Effector CD8-positive, alpha-beta T cell (primary cell): ENCODE data around the gene AARS2.
"Not testable (repeated sequence)": the region's sequence is repeated elsewhere in the genome, so short reads cannot be mapped to it uniquely, and the experiment has no call there.

Experiments used
- DNase-seq: peaks from one replicate; lab custom pipeline; 2025; lab: John Stamatoyannopoulos, UW
- total RNA-seq, 4 experiments: gene quantifications; one replicate each; lab custom pipeline; 2026; lab: John Stamatoyannopoulos, UW

The AARS2 gene
- 58.1 to 93.7 (median 71.7) reads per million in 4 experiments for total RNA-seq

DNA sequence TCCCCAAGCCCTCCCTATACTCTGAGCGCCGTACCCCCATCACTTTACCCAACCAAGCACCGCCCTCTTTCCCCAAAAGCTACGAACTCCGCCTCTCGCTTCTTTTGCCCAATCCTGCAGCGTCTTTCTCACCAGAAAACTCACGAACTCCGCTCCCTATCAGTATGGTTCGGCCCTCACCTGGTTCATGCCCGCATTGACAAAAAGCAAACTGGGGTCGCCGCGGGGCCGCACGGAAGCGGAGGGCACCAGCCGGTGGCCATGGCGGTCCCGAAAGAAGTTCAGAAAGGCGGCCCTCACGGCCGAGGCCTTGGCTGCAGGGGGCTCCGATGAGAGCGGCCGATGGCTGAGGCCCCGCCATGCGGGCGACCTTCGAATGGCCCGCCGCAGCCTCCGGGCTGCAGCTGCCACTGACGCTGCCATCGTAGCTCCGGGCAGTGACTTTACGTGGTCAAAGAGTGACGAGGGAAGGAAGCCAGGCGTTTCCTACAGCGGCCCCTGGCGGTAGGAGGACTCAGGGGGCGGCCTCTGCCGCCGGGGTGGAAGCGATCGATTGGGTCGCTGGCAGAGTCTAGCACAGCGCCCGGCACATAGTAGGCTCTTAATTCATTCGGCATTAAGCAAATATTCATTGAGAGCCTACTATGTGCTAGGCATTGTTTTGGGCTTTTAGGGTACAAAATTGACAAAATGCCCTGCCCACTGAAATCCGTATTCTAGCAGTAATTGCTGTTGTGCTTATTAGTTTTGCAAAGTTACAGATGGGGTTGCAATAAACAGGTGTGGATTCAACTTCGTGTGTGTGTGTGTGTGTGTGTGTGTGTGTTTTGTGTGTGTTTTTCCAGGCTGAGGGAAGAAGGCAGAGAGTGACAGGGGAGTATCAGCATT is at the start of gene AARS2:
Gene AARS2 (minus strand): TSS at position 447 of the 888 bp plus-strand sequence. CDS start 24 bp downstream, at position 423.
- peak; percentile 85 for DNase-seq

GRCh38 chr6:44361947-44362346 is 48.8 kb upstream of the AARS2 start:
- no peak for DNase-seq

GRCh38 chr6:44359973-44360372 is 46.8 kb upstream of the AARS2 start:
- DNase-seq = no peak

DNA sequence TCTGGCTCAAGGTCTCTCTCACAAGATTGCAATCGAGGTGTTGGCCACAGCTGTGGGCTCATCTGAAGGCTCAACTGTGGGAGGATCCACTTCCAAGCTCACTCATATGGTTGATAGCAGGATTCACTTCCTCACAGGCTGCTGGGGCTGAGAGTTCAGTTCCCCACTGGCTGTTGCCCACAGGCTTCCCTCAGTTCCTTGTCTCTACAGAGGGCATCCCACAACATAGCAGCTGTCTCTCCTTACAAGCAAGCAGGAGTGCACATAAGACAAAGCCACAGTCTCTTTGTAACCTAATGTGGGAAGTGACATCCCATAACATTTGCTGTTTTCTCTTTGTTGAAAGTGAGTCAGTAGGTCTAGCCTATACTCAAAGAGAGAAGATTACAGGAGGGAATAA is 43.3 kb upstream of the AARS2 start:
- DNase-seq = no peak

GRCh38 chr6:44355640-44356039 is 42.5 kb upstream of the AARS2 start:
- no peak for DNase-seq

DNA sequence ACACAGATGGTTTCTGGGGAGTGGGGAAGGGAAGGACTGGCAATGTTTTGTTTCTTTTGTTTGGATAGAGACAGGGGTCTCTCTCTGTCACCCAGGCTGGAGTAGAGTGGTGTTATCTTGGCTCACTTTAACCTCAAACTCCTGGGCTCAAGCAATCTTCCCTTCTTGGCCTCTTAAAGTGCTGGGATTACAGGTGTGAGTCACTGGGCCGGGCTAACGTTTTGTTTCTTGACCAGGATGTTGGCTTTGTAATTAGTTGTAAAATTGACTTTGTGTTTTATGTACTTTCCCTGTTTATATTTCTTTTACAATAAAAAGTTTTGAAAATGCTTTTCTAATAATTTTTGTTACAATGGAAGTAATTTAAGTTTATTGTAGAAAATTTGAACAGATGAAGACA is 40.2 kb upstream of the AARS2 start:
- DNase-seq = no peak

- no peak for DNase-seq
Measured at GRCh38 chr6:44352259-44352658, 39.1 kb upstream of the AARS2 start.

DNA sequence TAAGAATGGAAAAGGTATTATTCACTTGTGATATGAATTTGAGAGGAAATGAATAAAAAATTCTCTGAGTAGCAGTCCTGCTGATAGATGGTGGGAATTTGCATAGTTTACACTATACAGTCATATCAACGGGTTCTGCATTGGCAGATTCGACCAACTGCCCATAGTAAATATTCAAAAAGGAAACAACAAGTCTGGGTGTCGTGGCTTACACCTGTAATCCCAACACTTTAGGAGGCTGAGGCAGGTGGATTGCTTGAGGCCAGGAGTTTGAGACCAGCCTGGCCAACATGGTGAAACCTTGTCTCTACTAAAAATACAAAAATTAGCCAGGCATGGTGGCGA is 37.5 kb upstream of the AARS2 start:
- DNase-seq = not testable (repeated sequence)

GRCh38 chr6:44349904-44350649 is 36.9 kb upstream of the AARS2 start:
- no peak for DNase-seq

GRCh38 chr6:44346818-44347217 is 33.7 kb upstream of the AARS2 start:
- not testable (repeated sequence) for DNase-seq

DNA sequence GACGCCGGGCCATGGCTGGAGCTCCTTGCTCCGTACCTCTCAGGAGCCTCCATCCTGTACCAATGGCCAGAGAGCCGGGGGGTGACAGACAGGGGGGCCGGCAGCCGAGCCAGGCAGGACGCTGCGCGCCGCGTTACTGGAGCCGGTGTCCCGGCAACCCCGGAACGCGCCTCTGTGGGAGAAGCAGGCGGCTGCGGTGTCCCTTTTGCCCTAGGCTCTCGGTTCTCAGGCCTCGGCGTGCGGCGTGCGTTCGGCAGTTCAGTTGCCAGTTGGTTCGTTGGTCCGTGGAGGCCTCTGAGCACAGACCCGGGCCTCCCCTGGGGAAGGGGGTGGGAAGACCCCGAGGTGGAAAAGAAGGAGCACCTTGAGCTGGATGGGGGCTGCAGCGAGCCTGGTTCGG is 29.3 kb upstream of the AARS2 start, which contains the start of gene SPATS1:
Gene SPATS1 (plus strand): TSS at position 162 of the 400 bp plus-strand sequence. CDS start 446 bp downstream, outside the sequence.
- DNase-seq = no peak

DNA sequence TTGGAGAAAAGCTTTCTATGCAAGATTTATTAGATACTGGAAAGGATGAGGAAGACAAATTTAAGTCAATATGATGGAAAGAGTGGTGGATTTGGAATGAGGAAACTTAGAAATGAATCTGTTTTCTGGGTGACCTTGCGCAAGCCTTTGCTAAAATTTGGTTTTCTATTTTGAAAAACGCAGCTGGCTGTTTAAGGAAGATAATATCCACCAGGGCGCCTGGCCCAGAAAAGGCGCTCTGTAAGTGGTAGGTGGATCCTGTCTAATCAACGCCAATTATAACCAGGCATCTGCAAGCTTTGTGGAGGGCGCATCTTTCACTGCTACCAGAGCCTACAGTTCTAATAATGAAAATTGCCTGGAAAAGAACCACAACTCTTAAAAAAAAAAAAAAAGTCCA is 28.9 kb upstream of the AARS2 start:
- DNase-seq = no peak

DNA sequence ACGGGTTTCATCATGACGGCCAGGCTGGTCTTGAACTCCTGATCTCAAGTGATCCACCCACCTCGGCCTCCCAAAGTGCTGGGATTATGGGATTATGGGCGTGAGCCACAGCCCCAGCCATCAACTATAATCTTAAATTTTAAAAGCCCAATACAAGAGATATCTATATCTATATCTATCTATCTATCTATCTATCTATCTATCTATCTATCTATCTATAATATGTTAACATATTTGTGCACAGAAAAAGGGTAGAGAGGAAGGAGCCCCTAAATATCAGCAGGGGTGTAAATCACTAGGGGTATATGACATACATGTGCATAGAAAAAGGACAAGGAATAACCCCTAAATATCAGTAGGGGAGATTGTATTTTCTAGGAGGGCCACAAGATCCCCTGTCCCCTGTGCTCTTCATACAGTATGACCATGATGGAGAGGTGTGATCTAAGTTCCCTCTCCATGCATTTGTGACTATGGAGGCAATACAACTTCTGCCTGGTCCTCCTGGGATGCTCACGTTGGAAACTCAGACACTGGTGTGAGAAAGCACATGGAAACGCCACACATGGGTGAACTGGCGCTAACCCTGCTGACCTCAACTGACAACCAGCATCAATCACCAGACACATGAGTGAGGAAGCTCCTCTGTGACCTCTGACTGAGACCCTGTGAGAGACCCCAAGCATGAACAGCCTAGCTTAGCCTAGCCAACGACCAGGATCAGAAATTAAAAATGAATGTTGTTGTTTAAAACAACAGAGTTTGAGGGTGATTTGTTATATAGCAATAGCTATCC is 28.1 kb upstream of the AARS2 start:
- no peak for DNase-seq

GRCh38 chr6:44339763-44340625 is 26.8 kb upstream of the AARS2 start:
- no peak for DNase-seq

GRCh38 chr6:44339301-44339700 is 26.2 kb upstream of the AARS2 start:
- DNase-seq = no peak

- DNase-seq = peak; percentile 52
Measured at GRCh38 chr6:44338228-44339122, 25.3 kb upstream of the AARS2 start.

GRCh38 chr6:44335631-44336030 is 22.5 kb upstream of the AARS2 start:
- DNase-seq = no peak

DNA sequence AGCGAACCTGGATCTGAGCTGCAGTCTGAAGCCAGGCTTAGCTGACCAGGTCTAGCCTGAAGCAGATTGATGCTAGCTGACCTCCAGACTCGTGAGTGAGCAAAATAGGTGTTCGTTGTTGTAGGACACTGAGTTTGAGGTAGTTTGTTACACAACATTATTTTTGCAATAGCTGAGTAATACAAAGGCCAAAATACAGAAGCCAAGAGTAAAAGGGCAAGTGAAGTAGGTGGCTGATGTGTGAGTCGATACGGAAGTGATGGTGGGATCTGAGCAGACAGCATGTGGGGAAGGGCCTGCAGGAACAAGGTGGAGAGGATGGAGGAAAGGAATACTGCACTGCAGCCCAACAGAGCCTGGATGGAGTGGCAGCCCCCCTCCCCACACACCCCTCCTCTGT is 20.8 kb upstream of the AARS2 start:
- no peak for DNase-seq

DNA sequence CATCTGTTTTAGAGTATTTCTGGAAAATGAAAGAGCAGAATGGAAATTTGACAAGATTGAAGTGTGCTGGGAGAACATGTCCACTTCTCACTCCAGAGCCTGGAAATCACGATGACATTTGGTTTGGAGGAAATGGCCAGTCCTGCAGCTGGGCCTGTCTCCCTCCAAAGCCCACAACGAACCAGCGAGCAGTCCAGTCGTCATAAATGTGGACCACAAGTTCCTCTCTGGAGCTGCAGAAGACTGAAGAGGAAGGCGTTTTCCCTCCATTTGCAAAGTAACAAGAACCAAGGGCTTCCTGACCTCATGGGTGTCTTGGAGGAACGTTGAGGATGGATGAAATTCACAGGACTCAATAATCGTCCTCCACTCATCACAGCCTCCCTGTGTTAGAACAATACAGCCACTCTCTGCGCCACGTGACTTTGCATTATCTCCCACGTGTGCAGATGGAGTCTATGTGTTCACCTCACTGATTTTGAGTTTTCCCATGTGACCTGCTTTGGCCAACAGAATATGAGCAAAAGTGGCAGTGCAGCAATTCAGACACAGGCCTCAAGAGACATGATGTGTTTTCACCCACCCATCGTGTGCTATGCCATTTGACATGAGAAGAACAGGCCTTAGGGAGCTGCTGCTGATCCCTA is 20.2 kb upstream of the AARS2 start:
- DNase-seq = no peak

DNA sequence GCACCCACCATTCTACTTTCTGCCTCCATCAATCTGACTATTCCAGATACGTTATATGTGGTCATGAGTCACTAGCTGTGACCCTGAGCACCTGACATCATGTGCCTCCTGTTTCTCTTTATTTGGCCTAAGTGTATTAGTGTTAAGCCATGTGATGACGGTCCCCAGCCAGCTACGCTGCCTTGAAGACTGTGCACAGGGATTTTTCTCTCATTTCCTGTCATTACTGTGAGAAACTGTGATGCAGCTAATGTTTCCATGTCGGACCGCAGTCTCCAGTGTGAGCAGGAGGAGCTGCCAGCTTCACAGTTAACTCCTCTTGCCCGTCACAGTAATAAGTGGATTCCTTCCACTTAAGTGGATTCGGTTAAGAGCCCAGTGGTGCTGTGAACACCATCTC is 19.4 kb upstream of the AARS2 start:
- DNase-seq = no peak
